Right atrium auricular region (tissue), 2 donors: ENCODE data around the gene SH3TC1. TPM values are rescaled to one million over a fixed set of nuclear protein-coding genes. Genes with fewer than 3 reads are reported as not detected.

Experiments used
- DNase-seq: peaks from one replicate; pipeline ENCODE4 v3.0.0-alpha.2; 2019; ENCODE audit warnings: low spot score
- H3K27ac ChIP-seq, 2 donors: fragments of 200-600 bp; sonication (generic); 1 replicate in 1 of 2; 2 replicates in 1 of 2; pipeline ENCODE4 v1.5.1; 2016 to 2019
- H3K27me3 ChIP-seq, 2 donors: fragments of 200-600 bp; sonication (generic); one replicate each; pipeline versions ENCODE4 v1.5.1 to v1.6.0; 2017 to 2019
- H3K36me3 ChIP-seq: fragments of 200-600 bp; sonication (generic); one replicate; pipeline ENCODE4 v1.5.1; 2016
- H3K4me1 ChIP-seq, 2 donors: fragments of 200-600 bp; sonication (generic); one replicate each; pipeline versions ENCODE4 v1.5.1 to v1.6.0; 2017 to 2019
- H3K4me3 ChIP-seq, 2 donors: fragments of 200-600 bp; sonication (generic); 1 replicate in 1 of 2; 2 replicates in 1 of 2; pipeline ENCODE4 v1.5.1; 2017 to 2019; ENCODE audit warnings: mild to moderate bottlenecking in 1 of 2, moderate library complexity in 1 of 2
- H3K9me3 ChIP-seq, 2 donors: fragments of 200-600 bp; sonication (generic); one replicate each; pipeline ENCODE4 v1.5.1; 2019
- CTCF ChIP-seq, 2 donors: fragments of 200-600 bp; sonication (generic); IDR thresholded peaks; one replicate each; pipeline ENCODE4 v1.5.1; 2019; ENCODE audit warnings: antibody characterized with exemption in 2 of 2
- total RNA-seq, 2 donors: library from RNA; depleted of rRNA; stranded (reverse); fragments of >200 nt; gene quantifications; one replicate each; pipeline ENCODE4 v1.1.0, GENCODE V29; 2016

The SH3TC1 gene
- total RNA-seq, 2 donors from 2014 or later = 8.9 to 13.9 TPM

DNA sequence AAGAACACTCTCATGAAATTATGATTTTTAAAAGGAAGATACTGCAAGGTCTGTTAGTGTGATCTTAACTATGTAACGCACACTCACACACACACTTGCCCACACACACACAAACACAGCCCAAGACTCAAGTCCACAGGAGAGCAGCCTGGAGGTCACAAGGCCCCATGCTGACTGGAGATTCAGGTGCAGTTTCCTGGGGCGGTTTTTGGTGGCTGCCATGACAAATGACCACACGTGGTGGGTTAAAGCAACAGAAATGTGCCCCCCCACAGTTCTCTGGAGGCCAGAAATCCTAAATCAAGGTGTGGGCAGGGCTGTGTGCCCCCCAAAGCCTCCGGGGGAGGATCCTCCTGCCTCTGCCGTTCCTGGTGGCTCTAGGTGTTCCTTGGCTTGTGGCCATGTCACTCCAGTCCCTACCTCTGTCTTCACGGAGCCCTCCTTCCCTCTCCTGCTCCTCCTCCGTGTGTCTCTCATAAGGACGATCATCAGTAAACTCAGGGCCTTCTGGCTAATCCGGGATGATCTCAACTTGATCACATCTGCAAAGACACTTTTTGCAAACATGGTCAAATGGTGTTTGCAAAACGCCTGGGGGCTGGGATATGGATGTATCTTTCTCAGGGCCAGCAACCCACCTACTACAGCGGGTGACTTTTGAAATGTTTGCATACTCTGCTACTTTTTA lies 60.8 kb downstream of the SH3TC1 start:
- TF ChIP-seq CTCF (IDR thresholded peaks at IDR 0.05) = no peak
- no peaks in the 10 kb centered on the region for H3K27me3 ChIP-seq
- DNase-seq = no peak
- no peaks in the 10 kb centered on the region for H3K9me3 ChIP-seq
- H3K27ac ChIP-seq = no peak overlapping the region
- H3K4me3 ChIP-seq = no peak overlapping the region
- H3K4me1 ChIP-seq = peaks cover 0 to 6% of the 10 kb centered on the region in 2 donors
- no peaks in the 10 kb centered on the region for H3K36me3 ChIP-seq

DNA sequence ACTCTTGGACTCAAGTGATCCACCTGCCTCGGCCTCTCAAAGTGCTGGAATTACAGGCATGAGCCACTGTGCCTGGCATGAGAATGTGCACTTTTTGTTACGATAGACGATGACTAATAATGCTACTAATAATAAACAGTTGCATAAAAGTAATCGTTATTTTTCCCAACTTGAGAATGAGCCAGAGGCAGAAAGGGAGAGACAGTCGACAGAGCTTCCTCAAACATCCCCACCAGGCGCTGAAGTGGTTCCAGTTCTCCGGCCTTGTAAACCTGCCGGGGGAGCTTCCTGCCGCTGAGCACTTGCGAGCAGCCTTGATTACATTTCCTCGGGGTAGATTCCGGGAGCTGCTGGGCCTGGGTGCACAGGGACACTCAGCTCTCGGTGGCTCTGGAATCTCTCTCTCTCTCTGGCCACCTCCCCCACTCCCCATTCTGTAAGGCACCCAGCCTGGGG lies 61.6 kb downstream of the SH3TC1 start:
- Histone ChIP-seq H3K27ac (no peak overlapping the region), H3K9me3 (no peaks in the 10 kb centered on the region), H3K4me1 (peaks cover 0 to 6% of the 10 kb centered on the region in 2 donors), H3K36me3 (no peaks in the 10 kb centered on the region), H3K4me3 (no peak overlapping the region), H3K27me3 (no peaks in the 10 kb centered on the region)
- DNase-seq = no peak
- TF ChIP-seq CTCF (IDR thresholded peaks at IDR 0.05) = no peak

GRCh38 chr4:8261851-8262535 lies 62.9 kb downstream of the SH3TC1 start:
- Histone ChIP-seq H3K27ac (no peak overlapping the region), H3K4me1 (peaks cover 0 to 14% of the 10 kb centered on the region in 2 donors), H3K27me3 (no peaks in the 10 kb centered on the region), H3K36me3 (no peaks in the 10 kb centered on the region), H3K9me3 (no peaks in the 10 kb centered on the region), H3K4me3 (no peak overlapping the region)
- no peak for DNase-seq
- TF ChIP-seq CTCF (IDR thresholded peaks at IDR 0.05) = no peak

GRCh38 chr4:8262637-8263322 lies 63.7 kb downstream of the SH3TC1 start:
- TF ChIP-seq CTCF (IDR thresholded peaks at IDR 0.05) = no peak
- Histone ChIP-seq H3K4me3 (no peak overlapping the region), H3K9me3 (no peaks in the 10 kb centered on the region), H3K4me1 (peaks cover 0 to 22% of the 10 kb centered on the region in 2 donors), H3K27ac (no peak overlapping the region), H3K36me3 (no peaks in the 10 kb centered on the region), H3K27me3 (no peaks in the 10 kb centered on the region)
- no peak for DNase-seq

GRCh38 chr4:8263397-8263796 lies 64.3 kb downstream of the SH3TC1 start:
- TF ChIP-seq CTCF (IDR thresholded peaks at IDR 0.05) = no peak
- peaks cover 0 to 22% of the 10 kb centered on the region in 2 donors for H3K4me1 ChIP-seq
- H3K9me3 ChIP-seq = no peaks in the 10 kb centered on the region
- H3K4me3 ChIP-seq = no peak overlapping the region
- no peaks in the 10 kb centered on the region for H3K27me3 ChIP-seq
- no peak for DNase-seq
- H3K36me3 ChIP-seq = no peaks in the 10 kb centered on the region
- H3K27ac ChIP-seq = no peak overlapping the region
